A549 (cell line): ENCODE measurements around the gene ART4.

ENCODE experiments used
- CHD4 ChIP-seq: fragments of 200-600 bp; sonication (generic); IDR thresholded peaks from 2 replicates; pipeline ENCODE4 v1.6.1; 2016; ENCODE audit warnings: antibody characterized with exemption, mild to moderate bottlenecking, borderline replicate concordance
- CTCF ChIP-seq: fragments of >200 bp; sonication (Bioruptor Twin); formaldehyde crosslinking; IDR thresholded peaks from 3 replicates; pipeline ENCODE4 v1.5.1; 2016
- ESRRA ChIP-seq: fragments of 150-350 bp; IDR thresholded peaks from 2 replicates; pipeline ENCODE4 v1.6.1; 2014; ENCODE audit warnings: mild to moderate bottlenecking, low read length, borderline replicate concordance
- JUN ChIP-seq, 2 experiments: fragments of >200 bp; sonication (Bioruptor Twin); formaldehyde crosslinking; IDR thresholded peaks; 2 replicates in 1 of 2; 3 replicates in 1 of 2; pipeline ENCODE4 v1.6.1; 2016 to 2017
- SMC3 ChIP-seq: fragments of >200 bp; sonication (Bioruptor Twin); formaldehyde crosslinking; IDR thresholded peaks from 3 replicates; pipeline ENCODE4 v1.6.1; 2018; ENCODE audit warnings: inconsistent platforms

- TF ChIP-seq JUN (IDR thresholded peaks at IDR 0.05) (no peak), CTCF (no peak), SMC3 (no peak), ESRRA (no peak), CHD4 (no peak)
Observed at GRCh38 chr12:14885718-14886221, 42.4 kb upstream of the ART4 start, which contains the start of gene MGP.
